GM12872 (cell line): ENCODE results near the gene PNMT.

ENCODE experiments used
- TF ChIP-seq, protein P1 (sequence below): IDR thresholded peaks from 3 replicates; pipeline ENCODE4 v1.5.1; 2011; ENCODE audit warnings: low read depth, mild to moderate bottlenecking, low read length, moderate library complexity; ENCODE audit not compliant: insufficient read depth

The PNMT gene

DNA sequence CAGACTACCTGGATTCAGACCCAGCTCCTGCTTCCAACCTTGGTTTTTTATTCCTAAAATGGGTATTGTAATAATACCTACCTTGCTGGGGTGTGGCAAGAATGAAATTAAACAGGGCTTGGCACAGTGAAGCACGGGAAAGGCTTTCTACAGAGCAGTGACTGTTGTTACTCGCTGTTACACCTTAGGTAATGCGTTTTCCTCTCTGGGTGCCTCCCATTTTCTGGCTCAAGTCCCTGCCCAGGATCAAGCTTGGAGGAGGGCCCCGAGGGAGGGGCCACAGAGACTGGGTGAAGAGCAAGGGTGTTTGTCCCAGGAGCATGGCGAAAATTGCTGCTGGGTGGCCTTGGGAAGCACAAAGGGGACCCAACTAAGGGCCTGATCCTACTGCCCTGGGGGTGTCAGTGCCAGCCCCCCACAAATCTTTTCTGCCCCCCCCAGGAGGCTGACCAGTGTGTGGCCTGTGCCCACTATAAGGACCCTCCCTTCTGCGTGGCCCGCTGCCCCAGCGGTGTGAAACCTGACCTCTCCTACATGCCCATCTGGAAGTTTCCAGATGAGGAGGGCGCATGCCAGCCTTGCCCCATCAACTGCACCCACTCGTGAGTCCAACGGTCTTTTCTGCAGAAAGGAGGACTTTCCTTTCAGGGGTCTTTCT is 48.8 kb downstream of the PNMT start:
- TF ChIP-seq, protein P1, sequence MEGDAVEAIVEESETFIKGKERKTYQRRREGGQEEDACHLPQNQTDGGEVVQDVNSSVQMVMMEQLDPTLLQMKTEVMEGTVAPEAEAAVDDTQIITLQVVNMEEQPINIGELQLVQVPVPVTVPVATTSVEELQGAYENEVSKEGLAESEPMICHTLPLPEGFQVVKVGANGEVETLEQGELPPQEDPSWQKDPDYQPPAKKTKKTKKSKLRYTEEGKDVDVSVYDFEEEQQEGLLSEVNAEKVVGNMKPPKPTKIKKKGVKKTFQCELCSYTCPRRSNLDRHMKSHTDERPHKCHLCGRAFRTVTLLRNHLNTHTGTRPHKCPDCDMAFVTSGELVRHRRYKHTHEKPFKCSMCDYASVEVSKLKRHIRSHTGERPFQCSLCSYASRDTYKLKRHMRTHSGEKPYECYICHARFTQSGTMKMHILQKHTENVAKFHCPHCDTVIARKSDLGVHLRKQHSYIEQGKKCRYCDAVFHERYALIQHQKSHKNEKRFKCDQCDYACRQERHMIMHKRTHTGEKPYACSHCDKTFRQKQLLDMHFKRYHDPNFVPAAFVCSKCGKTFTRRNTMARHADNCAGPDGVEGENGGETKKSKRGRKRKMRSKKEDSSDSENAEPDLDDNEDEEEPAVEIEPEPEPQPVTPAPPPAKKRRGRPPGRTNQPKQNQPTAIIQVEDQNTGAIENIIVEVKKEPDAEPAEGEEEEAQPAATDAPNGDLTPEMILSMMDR, result no peak

DNA sequence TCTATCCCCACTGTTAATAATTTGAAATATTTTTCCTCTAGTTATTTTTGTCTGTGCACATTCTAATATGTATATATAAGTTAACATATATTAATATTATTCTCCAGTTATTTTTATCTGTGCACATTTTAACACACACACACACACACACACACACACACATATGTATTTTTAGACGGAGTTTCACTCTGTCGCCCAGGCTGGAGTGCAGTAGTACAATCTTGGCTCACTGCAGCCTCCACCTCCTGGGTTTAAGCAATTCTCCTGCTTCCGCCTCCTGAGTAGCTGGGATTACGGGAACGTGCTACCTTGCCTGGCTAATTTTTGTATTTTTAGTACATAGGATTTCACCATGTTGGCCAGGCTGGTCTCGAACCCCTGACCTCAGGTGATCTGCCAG is 49.4 kb downstream of the PNMT start:
- TF ChIP-seq, protein P1, result no peak

DNA sequence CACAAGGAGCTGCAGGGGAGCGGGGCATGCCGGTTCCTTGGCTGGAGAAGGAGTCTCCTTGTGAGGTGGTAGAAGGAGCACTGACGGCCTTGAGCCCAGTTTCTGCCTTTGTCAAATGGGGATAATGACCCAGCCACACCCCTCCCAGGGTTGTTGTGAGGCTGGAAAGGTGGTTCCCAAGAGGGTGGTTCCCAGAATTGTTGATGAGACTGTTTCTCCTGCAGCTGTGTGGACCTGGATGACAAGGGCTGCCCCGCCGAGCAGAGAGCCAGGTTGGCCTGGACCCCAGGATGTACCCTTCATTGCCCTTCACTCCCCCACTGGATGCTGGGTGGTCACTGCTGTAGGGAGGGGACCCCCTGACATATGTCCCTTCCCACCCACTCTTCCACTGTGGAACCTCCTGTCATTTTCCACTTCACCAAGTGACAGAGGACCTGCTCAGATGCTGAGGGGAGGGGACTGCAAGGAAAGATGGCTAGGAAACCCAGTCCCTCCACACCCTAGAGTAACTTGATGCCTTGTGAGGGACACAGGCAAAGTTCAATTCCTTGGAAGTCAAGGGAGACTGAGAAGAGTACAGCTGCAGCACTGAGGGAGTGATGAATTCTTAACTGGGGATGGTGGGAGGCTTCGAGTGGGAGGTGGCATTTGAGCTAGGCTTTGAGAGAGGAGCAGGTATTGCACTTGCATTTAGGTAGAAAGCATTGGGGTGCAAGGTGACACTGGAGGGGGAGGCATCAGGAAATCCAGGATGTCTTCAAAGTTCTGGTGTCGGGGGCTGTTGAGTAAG is 51.5 kb downstream of the PNMT start:
- TF ChIP-seq, protein P1, result no peak
